Mesenchymal stem cell (in vitro differentiated cells and primary cell): ENCODE data around the gene OR10D3.
"Not testable (repeated sequence)": the region's sequence is repeated elsewhere in the genome, so short reads cannot be mapped to it uniquely, and the experiment has no call there.

ENCODE experiments used
- DNase-seq: peaks from one replicate; pipeline ENCODE4 v3.0.0-alpha.2; 2013
- H2AFZ ChIP-seq: one replicate; pipeline ENCODE4 v1.6.1; 2013; ENCODE audit warnings: low read depth, mild to moderate bottlenecking, control low read depth, inconsistent platforms, low read length, moderate library complexity
- H2AK5ac ChIP-seq: 2 replicates; pipeline ENCODE4 v1.6.1; 2013; ENCODE audit warnings: low read length, moderate library complexity, mild to moderate bottlenecking, inconsistent platforms; ENCODE audit not compliant: severe bottlenecking
- H2BK120ac ChIP-seq: one replicate; pipeline ENCODE4 v1.6.1; 2013; ENCODE audit warnings: low read depth, mild to moderate bottlenecking, inconsistent platforms, low read length, moderate library complexity
- H2BK12ac ChIP-seq, 2 experiments: one replicate each; pipeline ENCODE4 v1.6.1; 2013; ENCODE audit warnings: inconsistent platforms in 2 of 2, low read length in 2 of 2, mild to moderate bottlenecking in 2 of 2, moderate library complexity in 2 of 2, control low read depth in 1 of 2
- H2BK15ac ChIP-seq: one replicate; pipeline ENCODE4 v1.6.1; 2013; ENCODE audit warnings: mild to moderate bottlenecking, low read depth, inconsistent platforms; ENCODE audit not compliant: poor library complexity, severe bottlenecking
- H2BK5ac ChIP-seq: 2 replicates; pipeline ENCODE4 v1.6.1; 2013; ENCODE audit warnings: low read depth, mild to moderate bottlenecking, low read length, control low read depth, inconsistent platforms; ENCODE audit not compliant: poor library complexity, severe bottlenecking
- H3K14ac ChIP-seq, 2 experiments: one replicate each; pipeline ENCODE4 v1.6.1; 2013; ENCODE audit warnings: inconsistent platforms in 2 of 2, low read length in 2 of 2, control low read depth in 1 of 2, mild to moderate bottlenecking in 1 of 2, moderate library complexity in 1 of 2
- H3K18ac ChIP-seq, 2 experiments: one replicate each; pipeline ENCODE4 v1.6.1; 2013; ENCODE audit warnings: inconsistent platforms in 2 of 2, low read length in 2 of 2, control low read depth in 1 of 2, low read depth in 1 of 2, mild to moderate bottlenecking in 1 of 2
- H3K23ac ChIP-seq, 2 experiments: one replicate each; pipeline ENCODE4 v1.6.1; 2013; ENCODE audit warnings: inconsistent platforms in 2 of 2, low read length in 2 of 2, mild to moderate bottlenecking in 2 of 2, moderate library complexity in 2 of 2, control low read depth in 1 of 2
- H3K27ac ChIP-seq: 2 replicates; pipeline ENCODE4 v1.5.1; 2013; ENCODE audit warnings: mild to moderate bottlenecking, moderate library complexity, low read length, control low read depth, inconsistent platforms; ENCODE audit not compliant: poor library complexity, severe bottlenecking
- H3K27me3 ChIP-seq, 2 experiments: 2 replicates each; pipeline versions ENCODE4 v1.6.1 to v1.7.0; 2013; ENCODE audit warnings: low read length in 2 of 2, mild to moderate bottlenecking in 2 of 2, moderate library complexity in 2 of 2, control low read depth in 1 of 2, inconsistent platforms in 1 of 2; ENCODE audit not compliant: control insufficient read depth in 1 of 2, insufficient read depth in 1 of 2
- H3K36me3 ChIP-seq, 2 experiments: 2 replicates each; pipeline versions ENCODE4 v1.6.1 to v1.7.0; 2013; ENCODE audit warnings: low read length in 2 of 2, control low read depth in 1 of 2, inconsistent platforms in 1 of 2, low read depth in 1 of 2, mild to moderate bottlenecking in 1 of 2; ENCODE audit not compliant: insufficient read depth in 2 of 2, control insufficient read depth in 1 of 2
- H3K4ac ChIP-seq, 2 experiments: one replicate each; pipeline ENCODE4 v1.6.1; 2013; ENCODE audit warnings: inconsistent platforms in 2 of 2, low read length in 2 of 2, mild to moderate bottlenecking in 2 of 2, moderate library complexity in 2 of 2, control low read depth in 1 of 2, low read depth in 1 of 2
- H3K4me1 ChIP-seq: 2 replicates; pipeline ENCODE4 v1.6.1; 2013; ENCODE audit warnings: low read depth, low read length, control low read depth; ENCODE audit not compliant: control insufficient read depth, insufficient read depth
- H3K4me2 ChIP-seq: 2 replicates; pipeline ENCODE4 v1.6.1; 2013; ENCODE audit warnings: low read length, mild to moderate bottlenecking, inconsistent platforms; ENCODE audit not compliant: poor library complexity, severe bottlenecking
- H3K4me3 ChIP-seq, 2 experiments: 2 replicates each; pipeline versions ENCODE4 v1.5.1 to v1.7.0; 2013; ENCODE audit warnings: low read length in 2 of 2, mild to moderate bottlenecking in 2 of 2, control low read depth in 1 of 2, low read depth in 1 of 2; ENCODE audit not compliant: insufficient read depth in 1 of 2
- H3K79me1 ChIP-seq: replicated peaks from 2 replicates; pipeline ENCODE4 v1.6.1; 2013; ENCODE audit warnings: mild to moderate bottlenecking, control low read depth, low read length, inconsistent platforms; ENCODE audit not compliant: poor library complexity, severe bottlenecking
- H3K9ac ChIP-seq: 2 replicates; pipeline ENCODE4 v1.7.0; 2013; ENCODE audit warnings: mild to moderate bottlenecking, low read length, moderate library complexity
- H3K9me3 ChIP-seq: 2 replicates; pipeline ENCODE4 v1.7.0; 2013; ENCODE audit warnings: mild to moderate bottlenecking, low read length; ENCODE audit not compliant: control insufficient read depth
- H4K8ac ChIP-seq: one replicate; pipeline ENCODE4 v1.6.1; 2013; ENCODE audit warnings: inconsistent platforms, mild to moderate bottlenecking, low read length, moderate library complexity
- H4K91ac ChIP-seq: one replicate; pipeline ENCODE4 v1.6.1; 2013; ENCODE audit warnings: mild to moderate bottlenecking, low read length, inconsistent platforms
- WGBS: methylation state at CpG from one replicate; pipeline ENCODE4 v1.1.7; 2013; ENCODE audit warnings: mixed read lengths; 5-methylcytosine and 5-hydroxymethylcytosine counted together

OR10D3 gene

GRCh38 chr11:124214027-124214426 lies 30.9 kb downstream of the OR10D3 start:
- no CpG with 5 or more reads among the region's 3 CpGs for WGBS
- Histone ChIP-seq H2AK5ac (no peak overlapping the region), H3K23ac (no peak overlapping the region), H2BK15ac (no peak overlapping the region), H3K9me3 (no peaks in the 10 kb centered on the region), H4K8ac (no peak overlapping the region), H3K27me3 (no peaks in the 10 kb centered on the region), H2AFZ (no peak overlapping the region), H2BK12ac (no peak overlapping the region), H2BK5ac (no peak overlapping the region), H3K14ac (no peak overlapping the region), H4K91ac (no peak overlapping the region), H3K4me1 (no peaks in the 10 kb centered on the region), H2BK120ac (no peak overlapping the region), H3K9ac (no peak overlapping the region), H3K4me3 (no peak overlapping the region), H3K36me3 (no peaks in the 10 kb centered on the region), H3K18ac (no peak overlapping the region), H3K4ac (no peak overlapping the region), H3K4me2 (no peak overlapping the region), H3K27ac (no peak overlapping the region), H3K79me1 (no peaks in the 10 kb centered on the region)
- DNase-seq, result no peak

- DNase-seq, result no peak
- H2BK15ac ChIP-seq, result no peak overlapping the region
These were observed 36.0 kb downstream of the OR10D3 start for GRCh38 chr11:124219126-124219525.

GRCh38 chr11:124222407-124222806 lies 39.3 kb downstream of the OR10D3 start:
- no peak overlapping the region for H2BK12ac ChIP-seq
- H3K4me2 ChIP-seq, result no peak overlapping the region
- H4K8ac ChIP-seq, result no peak overlapping the region
- WGBS, result no CpG with 5 or more reads among the region's 2 CpGs
- no peak overlapping the region for H2AFZ ChIP-seq
- H3K27me3 ChIP-seq, result no peaks in the 10 kb centered on the region
- no peaks in the 10 kb centered on the region for H3K36me3 ChIP-seq
- no peaks in the 10 kb centered on the region for H3K79me1 ChIP-seq
- no peaks in the 10 kb centered on the region for H3K4me1 ChIP-seq
- no peak overlapping the region for H4K91ac ChIP-seq
- H2BK5ac ChIP-seq, result no peak overlapping the region
- H3K23ac ChIP-seq, result no peak overlapping the region
- no peak overlapping the region for H3K4me3 ChIP-seq
- H3K9ac ChIP-seq, result no peak overlapping the region
- no peak overlapping the region for H3K27ac ChIP-seq
- no peaks in the 10 kb centered on the region for H3K9me3 ChIP-seq
- H3K4ac ChIP-seq, result no peak overlapping the region
- H2BK120ac ChIP-seq, result no peak overlapping the region
- DNase-seq, result no peak
- no peak overlapping the region for H3K18ac ChIP-seq
- H2AK5ac ChIP-seq, result no peak overlapping the region
- H2BK15ac ChIP-seq, result no peak overlapping the region
- H3K14ac ChIP-seq, result no peak overlapping the region

More at GRCh38 chr11:124219126-124219525, 36.0 kb downstream of the OR10D3 start:
- Histone ChIP-seq H4K8ac (no peak overlapping the region), H3K27ac (no peak overlapping the region), H2AFZ (no peak overlapping the region), H2BK5ac (no peak overlapping the region), H3K4ac (no peak overlapping the region), H3K14ac (no peak overlapping the region), H3K27me3 (no peaks in the 10 kb centered on the region), H3K79me1 (no peaks in the 10 kb centered on the region), H3K9me3 (no peaks in the 10 kb centered on the region), H2BK120ac (no peak overlapping the region), H4K91ac (no peak overlapping the region), H3K36me3 (no peaks in the 10 kb centered on the region), H2BK12ac (no peak overlapping the region), H3K18ac (no peak overlapping the region), H3K4me3 (no peak overlapping the region), H3K4me2 (no peak overlapping the region), H3K23ac (no peak overlapping the region), H3K4me1 (no peaks in the 10 kb centered on the region), H3K9ac (no peak overlapping the region), H2AK5ac (no peak overlapping the region)

GRCh38 chr11:124224618-124225423 lies 41.7 kb downstream of the OR10D3 start:
- not testable (repeated sequence) for H4K91ac ChIP-seq, H3K4me1 ChIP-seq, H2AK5ac ChIP-seq, H4K8ac ChIP-seq, H3K4me2 ChIP-seq, H3K79me1 ChIP-seq, H3K27ac ChIP-seq, H2BK15ac ChIP-seq, H2BK5ac ChIP-seq, H2BK12ac ChIP-seq, H3K27me3 ChIP-seq, H3K9me3 ChIP-seq, H2AFZ ChIP-seq, H3K4me3 ChIP-seq, H2BK120ac ChIP-seq, H3K18ac ChIP-seq, H3K9ac ChIP-seq, H3K4ac ChIP-seq, H3K36me3 ChIP-seq, H3K14ac ChIP-seq, H3K23ac ChIP-seq
- WGBS, result 69% methylated on average over 9 of the region's 9 CpGs
- DNase-seq, result peak; percentile 6
